HEK293 (cell line): ENCODE results near the gene DOCK7.

Experiments
- CTCF ChIA-PET: fragments of 350-600 bp; formaldehyde crosslinking; extraction: SDS; loops from one replicate; lab custom pipeline; 2021; ENCODE audit warnings: antibody characterized with exemption; lab: Yijun Ruan, JAX
- POLR2A ChIA-PET: fragments of 300-600 bp; formaldehyde crosslinking; extraction: SDS; loops from one replicate; lab custom pipeline; 2020; ENCODE audit warnings: antibody characterized with exemption, inconsistent platforms; lab: Yijun Ruan, JAX
- H3K27ac ChIP-seq: fragments of 200-500 bp; sonication (Bioruptor generic); 2 replicates; pipeline ENCODE4 v1.5.1; 2014; ENCODE audit warnings: low read depth, low read length, control low read depth, inconsistent platforms; ENCODE audit errors: extremely low read depth
- H3K36me3 ChIP-seq, 2 experiments: fragments of 200-500 bp in 1 of 2; sonication (Bioruptor generic) in 1 of 2; 1 replicate in 1 of 2; 2 replicates in 1 of 2; pipeline ENCODE4 v1.5.1; 2014 to 2017; ENCODE audit warnings: inconsistent platforms in 2 of 2, low read length in 2 of 2; ENCODE audit not compliant: control insufficient read depth in 2 of 2, insufficient read depth in 1 of 2
- H3K4me1 ChIP-seq: fragments of 200-500 bp; sonication (Bioruptor generic); 2 replicates; pipeline ENCODE4 v1.5.1; 2014; ENCODE audit warnings: mild to moderate bottlenecking, low read length, inconsistent platforms; ENCODE audit not compliant: control insufficient read depth, insufficient read depth
- H3K4me3 ChIP-seq: 2 replicates; pipeline ENCODE4 v1.5.1; 2011; ENCODE audit warnings: low read depth, mild to moderate bottlenecking, control low read depth, low read length, moderate library complexity
- H3K9me3 ChIP-seq: fragments of 200-500 bp; sonication (Bioruptor generic); 2 replicates; pipeline ENCODE4 v1.5.1; 2014; ENCODE audit warnings: low read depth, low read length, inconsistent platforms; ENCODE audit not compliant: control insufficient read depth, insufficient read depth
- EGR2 ChIP-seq: fragments of 450-650 bp; formaldehyde crosslinking; IDR thresholded peaks from 2 replicates; pipeline ENCODE4 v1.5.1; 2016; ENCODE audit warnings: low read depth, missing biosample characterization, missing genetic modification characterization
- GLI2 ChIP-seq: fragments of 450-650 bp; formaldehyde crosslinking; IDR thresholded peaks from 2 replicates; pipeline ENCODE4; 2017; ENCODE audit warnings: missing biosample characterization, missing genetic modification characterization, low read depth, borderline replicate concordance
- KLF17 ChIP-seq: fragments of 450-650 bp; formaldehyde crosslinking; IDR thresholded peaks from 2 replicates; pipeline ENCODE4 v1.5.1; 2016; ENCODE audit warnings: missing biosample characterization, missing genetic modification characterization
- PRDM10 ChIP-seq: fragments of 450-650 bp; formaldehyde crosslinking; IDR thresholded peaks from 2 replicates; pipeline ENCODE4 v1.5.1; 2016; ENCODE audit warnings: missing biosample characterization, missing genetic modification characterization
- REPIN1 ChIP-seq: fragments of 450-650 bp; formaldehyde crosslinking; IDR thresholded peaks from 2 replicates; pipeline ENCODE4 v1.5.1; 2017; ENCODE audit warnings: missing biosample characterization, missing genetic modification characterization, low read depth
- ZBTB11 ChIP-seq: fragments of 450-650 bp; formaldehyde crosslinking; conservative IDR thresholded peaks from 2 replicates; pipeline ENCODE4 v1.5.1; 2016; ENCODE audit warnings: low read depth, missing biosample characterization, missing genetic modification characterization
- ZBTB20 ChIP-seq: fragments of 450-650 bp; formaldehyde crosslinking; IDR thresholded peaks from 2 replicates; pipeline ENCODE4 v1.5.1; 2016; ENCODE audit warnings: missing biosample characterization, missing genetic modification characterization
- ZFP3 ChIP-seq: fragments of 450-650 bp; formaldehyde crosslinking; IDR thresholded peaks from 2 replicates; pipeline ENCODE4 v1.5.1; 2016; ENCODE audit warnings: low read depth, missing biosample characterization, missing genetic modification characterization
- ZNF132 ChIP-seq: fragments of 450-650 bp; formaldehyde crosslinking; IDR thresholded peaks from 2 replicates; pipeline ENCODE4 v1.5.1; 2017; ENCODE audit warnings: missing biosample characterization, missing genetic modification characterization, borderline replicate concordance
- ZNF148 ChIP-seq: fragments of 450-650 bp; formaldehyde crosslinking; IDR thresholded peaks from 2 replicates; pipeline ENCODE4 v1.5.0; 2017; ENCODE audit warnings: missing biosample characterization, missing genetic modification characterization, borderline replicate concordance
- ZNF302 ChIP-seq: fragments of 450-650 bp; formaldehyde crosslinking; IDR thresholded peaks from 2 replicates; pipeline ENCODE4 v1.5.1; 2016; ENCODE audit warnings: missing biosample characterization, missing genetic modification characterization, low read depth
- ZNF354C ChIP-seq: fragments of 450-650 bp; formaldehyde crosslinking; IDR thresholded peaks from 2 replicates; pipeline ENCODE4 v1.5.1; 2016; ENCODE audit warnings: missing biosample characterization, missing genetic modification characterization, low read depth, borderline replicate concordance
- ZNF449 ChIP-seq: fragments of 450-650 bp; formaldehyde crosslinking; IDR thresholded peaks from 2 replicates; pipeline ENCODE4 v1.5.1; 2017; ENCODE audit warnings: missing biosample characterization, mild to moderate bottlenecking, missing genetic modification characterization, moderate library complexity
- ZNF518A ChIP-seq: fragments of 450-650 bp; formaldehyde crosslinking; conservative IDR thresholded peaks from 2 replicates; pipeline ENCODE4 v1.5.1; 2016; ENCODE audit warnings: low read depth, missing biosample characterization, missing genetic modification characterization
- ZNF560 ChIP-seq: fragments of 450-650 bp; formaldehyde crosslinking; IDR thresholded peaks from 2 replicates; pipeline ENCODE4 v1.5.1; 2017; ENCODE audit warnings: missing biosample characterization, missing genetic modification characterization, borderline replicate concordance
- ZNF664 ChIP-seq: fragments of 450-650 bp; formaldehyde crosslinking; IDR thresholded peaks from 2 replicates; pipeline ENCODE4 v1.5.1; 2016; ENCODE audit warnings: missing biosample characterization, missing genetic modification characterization
- ZNF768 ChIP-seq: fragments of 450-650 bp; formaldehyde crosslinking; IDR thresholded peaks from 2 replicates; pipeline ENCODE4 v1.5.1; 2018; ENCODE audit warnings: missing biosample characterization, mild to moderate bottlenecking, missing genetic modification characterization
- ZNF792 ChIP-seq: fragments of 450-650 bp; formaldehyde crosslinking; IDR thresholded peaks from 2 replicates; pipeline ENCODE4 v1.5.1; 2016; ENCODE audit warnings: missing biosample characterization, missing genetic modification characterization
- ZSCAN30 ChIP-seq: fragments of 450-650 bp; IDR thresholded peaks from 2 replicates; pipeline ENCODE4 v1.5.1; 2018; ENCODE audit warnings: missing biosample characterization, mild to moderate bottlenecking, missing genetic modification characterization, moderate library complexity

DOCK7 gene

GRCh38 chr1:62688687-62689085 lies 500 bp upstream of the DOCK7 start:
- H3K9me3 ChIP-seq = no peaks in the 10 kb centered on the region
- H3K4me3 ChIP-seq = peak overlapping the region; percentile 71
- POLR2A ChIA-PET = no interaction called here
- CTCF ChIA-PET = interaction anchor here (0.7 to 1.0 kb wide), 2 partner anchors 33 to 158 kb away, joined by 3 to 4 read pairs; no protein-coding TSS in a partner anchor
- peak overlapping the region; percentile 84; the same call in 1 of the 2 replicates for H3K27ac ChIP-seq
- peaks cover 10% of the 10 kb centered on the region; the same call in 1 of the 2 replicates for H3K4me1 ChIP-seq
- no peaks in the 10 kb centered on the region; a peak in 1 of 3 replicates for H3K36me3 ChIP-seq
- no peak for TF ChIP-seq GLI2 (tag by site-specific recombination)
- no peak for TF ChIP-seq ZSCAN30
- no peak for TF ChIP-seq ZNF560
- no peak for TF ChIP-seq ZNF449 (tag by site-specific recombination)
- no peak for TF ChIP-seq KLF17 (tag by site-specific recombination)
- no peak for TF ChIP-seq ZNF148
- peak; percentile 22; the same call in 1 of the 2 replicates for TF ChIP-seq ZBTB20
- peak; percentile 20; the same call in 1 of the 2 replicates for TF ChIP-seq ZBTB11
- TF ChIP-seq ZNF768 (tag by site-specific recombination) = no peak
- no peak for TF ChIP-seq ZFP3 (tag by site-specific recombination)
- no peak for TF ChIP-seq ZNF664
- TF ChIP-seq ZNF518A (tag by site-specific recombination) = no peak
- no peak for TF ChIP-seq REPIN1 (tag by site-specific recombination)
- no peak for TF ChIP-seq ZNF132 (tag by site-specific recombination)
- no peak for TF ChIP-seq ZNF792
- no peak for TF ChIP-seq ZNF302
- 0 out of 2 replicates have a peak, but pooled peaks have one; percentile 3 for TF ChIP-seq EGR2
- 0 out of 2 replicates have a peak, but pooled peaks have one; percentile 7 for TF ChIP-seq PRDM10 (tag by site-specific recombination)
- no peak for TF ChIP-seq ZNF354C
